Activated CD8-positive, alpha-beta memory T cell treated with anti-CD3 and anti-CD28 coated beads, Interleukin-2, amount 10 ng/mL, durations not matched to agents 7 days and 5 days (primary cell): Measurements from ENCODE around the gene DUOX2. TPM values are rescaled to one million over a fixed set of nuclear protein-coding genes. Genes with fewer than 3 reads are reported as not detected.
A peak's percentile ranks its signal among the peaks of the same experiment; 100 is the strongest.

ENCODE experiments used
- ATAC-seq: fragments of 150-1000 bp; cut with Tn5 transposase; one replicate; pipeline ENCODE4 v1.10.0; 2021; ENCODE audit warnings: moderate library complexity
- CTCF ChIA-PET: fragments of 350-600 bp; sonication (Branson Sonifier 250); formaldehyde crosslinking; loops from one replicate; lab custom pipeline; 2021; ENCODE audit warnings: antibody characterized with exemption; lab: Charles Lee
- DNase-seq: peaks from one replicate; pipeline ENCODE4 v3.0.0-alpha.2; 2020
- H3K27ac Mint-ChIP-seq: one replicate; pipeline ENCODE4 v1.8.0; 2021; ENCODE audit warnings: mild to moderate bottlenecking, mixed read lengths
- H3K27me3 Mint-ChIP-seq: one replicate; pipeline ENCODE4 v1.8.0; 2021; ENCODE audit warnings: mixed read lengths
- H3K36me3 Mint-ChIP-seq: one replicate; pipeline ENCODE4 v1.8.0; 2021; ENCODE audit warnings: mild to moderate bottlenecking, mixed read lengths
- H3K4me1 Mint-ChIP-seq: one replicate; pipeline ENCODE4 v1.8.0; 2021; ENCODE audit warnings: mixed read lengths
- H3K4me3 Mint-ChIP-seq: one replicate; pipeline ENCODE4 v1.8.0; 2021; ENCODE audit warnings: mild to moderate bottlenecking, moderate library complexity, mixed read lengths
- H3K9me3 Mint-ChIP-seq: one replicate; pipeline ENCODE4 v1.8.0; 2022; ENCODE audit warnings: low read depth, mixed read lengths
- total RNA-seq, 2 experiments: library from RNA; stranded (reverse); gene quantifications; one replicate each; pipeline ENCODE4 v1.2.3, GENCODE V29; 2021

The DUOX2 gene
- total RNA-seq: not detected

DNA sequence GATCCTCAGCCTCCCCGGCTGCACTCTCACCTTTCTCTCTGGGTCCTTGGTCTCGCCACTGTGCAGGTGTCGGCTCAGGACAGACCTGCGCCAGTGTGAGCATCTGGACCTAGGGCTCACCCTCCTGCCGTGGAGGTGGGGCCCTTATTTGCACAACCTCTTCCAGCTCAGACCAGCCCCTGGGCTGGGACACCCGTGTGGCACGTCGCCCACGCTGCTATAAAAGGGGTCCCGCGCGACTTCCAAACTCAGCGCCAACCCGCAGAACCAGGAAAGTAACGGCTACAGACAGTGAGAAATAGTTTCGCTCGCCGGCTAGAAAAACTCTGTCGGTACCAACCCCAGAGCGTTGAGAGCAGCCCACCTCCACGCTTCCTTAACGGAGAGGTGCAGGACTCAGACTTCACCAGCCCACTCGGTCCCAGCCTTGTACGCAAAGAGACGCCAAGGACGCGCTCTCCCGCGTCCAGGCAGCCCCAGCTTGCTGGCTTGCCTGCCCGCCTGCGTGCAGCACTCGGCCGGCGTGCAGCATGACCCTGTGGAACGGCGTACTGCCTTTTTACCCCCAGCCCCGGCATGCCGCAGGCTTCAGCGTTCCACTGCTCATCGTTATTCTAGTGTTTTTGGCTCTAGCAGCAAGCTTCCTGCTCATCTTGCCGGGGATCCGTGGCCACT lies at the start of gene DUOX2, which contains the start of gene DUOXA2:
Gene DUOX2 (minus strand): TSS at position 97 of the 675 bp plus-strand sequence. CDS start 761 bp downstream, outside the sequence.
Gene DUOXA2 (plus strand): TSS at position 251 of the 675 bp plus-strand sequence. CDS start 280 bp downstream, at position 531.
- no peak within 1 kb of the TSS for H3K27ac Mint-ChIP-seq
- no peaks in the 10 kb centered on the region for H3K9me3 Mint-ChIP-seq
- ATAC-seq (no peak), DNase-seq (no peak)
- CTCF ChIA-PET: interaction anchor here (1.2 kb wide), 1 partner anchor 17 kb away, joined by 3 read pairs; no protein-coding TSS in a partner anchor
- H3K27me3 Mint-ChIP-seq: peaks cover 83% of the 10 kb centered on the region
- peaks cover 32% of the 10 kb centered on the region for H3K4me1 Mint-ChIP-seq
- no peak within 1 kb of the TSS for H3K4me3 Mint-ChIP-seq
- no peaks in the 10 kb centered on the region for H3K36me3 Mint-ChIP-seq

DNA sequence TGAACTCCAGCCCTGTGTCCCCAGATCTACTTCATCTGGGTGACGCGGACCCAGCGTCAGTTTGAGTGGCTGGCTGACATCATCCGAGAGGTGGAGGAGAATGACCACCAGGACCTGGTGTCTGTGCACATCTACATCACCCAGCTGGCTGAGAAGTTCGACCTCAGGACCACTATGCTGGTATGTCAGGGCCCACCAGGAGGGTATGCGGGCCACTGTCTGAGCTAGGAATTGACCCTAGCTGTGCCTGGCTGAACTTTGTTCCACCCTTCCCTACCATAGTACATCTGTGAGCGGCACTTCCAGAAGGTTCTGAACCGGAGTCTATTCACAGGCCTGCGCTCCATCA lies 49.5 kb upstream of the DUOX2 start:
- H3K27ac Mint-ChIP-seq: no peak overlapping the region
- DNase-seq (no peak), ATAC-seq (no peak)
- no peaks in the 10 kb centered on the region for H3K27me3 Mint-ChIP-seq
- no peak overlapping the region for H3K4me3 Mint-ChIP-seq
- no peaks in the 10 kb centered on the region for H3K36me3 Mint-ChIP-seq
- H3K4me1 Mint-ChIP-seq: peaks cover 15% of the 10 kb centered on the region
- CTCF ChIA-PET: interaction anchor here (0.7 to 12.6 kb wide), 28 partner anchors 8 to 474 kb away, joined by 3 to 258 read pairs (median 4); a partner anchor contains a TSS
- H3K9me3 Mint-ChIP-seq: no peaks in the 10 kb centered on the region

DNA sequence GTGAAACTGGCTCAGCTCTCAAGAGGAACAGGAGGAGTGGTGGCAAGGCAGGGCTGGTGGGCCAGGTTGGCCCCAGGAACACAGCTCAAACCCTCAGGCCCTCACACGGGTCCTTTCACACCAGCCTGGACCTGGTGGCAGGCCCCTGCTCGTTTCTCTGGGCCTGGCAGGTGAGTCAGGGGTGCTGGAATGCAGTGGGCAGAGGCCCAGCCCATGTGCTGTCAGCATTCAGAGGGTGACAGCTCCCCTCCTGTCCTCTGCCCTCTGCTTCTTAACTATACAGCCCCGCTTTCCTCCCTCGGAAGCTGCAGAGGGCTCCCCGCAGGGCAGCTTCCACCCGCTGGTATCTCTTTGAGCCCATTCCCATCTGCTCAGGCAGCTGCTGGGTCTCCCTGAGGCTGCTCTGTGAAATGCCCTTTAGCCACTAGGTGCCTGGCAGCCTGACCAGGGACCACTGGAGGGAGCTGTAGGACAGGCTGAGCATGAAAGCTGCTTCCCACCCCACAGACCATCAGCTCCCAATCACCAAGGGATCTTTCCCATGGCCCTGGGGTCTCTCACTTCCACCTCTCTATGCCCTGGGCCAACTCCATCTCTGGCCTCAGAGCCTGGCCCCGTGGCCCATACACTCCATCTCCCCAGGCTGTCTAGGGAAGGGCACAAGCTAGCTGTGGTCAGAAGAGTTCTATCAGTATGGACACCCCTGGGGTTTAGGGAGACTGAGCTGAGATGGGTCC lies 49.0 kb upstream of the DUOX2 start:
- H3K4me3 Mint-ChIP-seq: no peak overlapping the region

DNA sequence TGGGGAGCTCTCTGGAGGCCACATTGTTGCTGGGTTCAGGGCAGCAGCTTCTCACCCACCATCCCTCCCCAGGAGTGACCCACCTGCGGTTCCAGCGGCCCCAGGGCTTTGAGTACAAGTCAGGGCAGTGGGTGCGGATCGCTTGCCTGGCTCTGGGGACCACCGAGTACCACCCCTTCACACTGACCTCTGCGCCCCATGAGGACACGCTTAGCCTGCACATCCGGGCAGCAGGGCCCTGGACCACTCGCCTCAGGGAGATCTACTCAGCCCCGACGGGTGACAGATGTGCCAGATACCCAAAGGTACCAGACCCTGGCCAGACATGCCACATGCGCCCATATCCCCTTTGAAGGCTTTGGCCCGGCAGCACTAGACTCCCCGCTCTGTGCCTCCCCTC lies 47.7 kb upstream of the DUOX2 start:
- ATAC-seq: no peak
- no peaks in the 10 kb centered on the region for H3K36me3 Mint-ChIP-seq

More for the DNA sequence above, 49.0 kb upstream of the DUOX2 start:
- no peaks in the 10 kb centered on the region for H3K27me3 Mint-ChIP-seq
- no peak overlapping the region for H3K27ac Mint-ChIP-seq
- DNase-seq (peak; percentile 79), ATAC-seq (peak; percentile 44)
- H3K4me1 Mint-ChIP-seq: peaks cover 18% of the 10 kb centered on the region
- H3K9me3 Mint-ChIP-seq: no peaks in the 10 kb centered on the region
- H3K36me3 Mint-ChIP-seq: no peaks in the 10 kb centered on the region
- CTCF ChIA-PET: interaction anchor here (0.7 to 12.6 kb wide), 30 partner anchors 8 to 474 kb away, joined by 3 to 258 read pairs (median 4); a partner anchor contains a TSS

DNA sequence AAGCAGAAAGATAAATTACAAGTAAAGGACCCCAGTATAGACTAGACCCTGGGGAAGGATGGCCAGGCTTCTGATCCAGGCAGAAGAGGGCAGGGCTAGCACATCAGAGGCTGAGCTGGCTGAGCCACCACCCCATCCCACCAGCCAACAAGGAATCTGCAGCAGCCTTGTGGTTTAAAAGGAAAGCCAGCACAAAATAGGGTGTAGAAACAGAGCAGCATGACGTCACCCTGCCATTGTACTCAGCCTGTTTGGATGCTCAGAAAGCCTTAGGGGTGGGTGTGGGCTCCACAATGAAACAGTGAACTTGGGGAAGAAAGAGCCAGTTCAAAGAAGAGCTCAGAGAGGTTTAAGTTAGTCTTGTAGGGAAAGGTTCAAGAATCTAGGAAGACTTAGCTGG lies 44.0 kb upstream of the DUOX2 start:
- ATAC-seq: peak; percentile 31
- peaks cover 8% of the 10 kb centered on the region for H3K4me1 Mint-ChIP-seq
- DNase-seq: no peak
- H3K27ac Mint-ChIP-seq: no peak overlapping the region
- no peak overlapping the region for H3K4me3 Mint-ChIP-seq
- no peaks in the 10 kb centered on the region for H3K36me3 Mint-ChIP-seq
- CTCF ChIA-PET: interaction anchor here (0.5 to 1.6 kb wide), 5 partner anchors 20 to 423 kb away, joined by 3 to 6 read pairs (median 4); no protein-coding TSS in a partner anchor
- H3K9me3 Mint-ChIP-seq: no peaks in the 10 kb centered on the region
- H3K27me3 Mint-ChIP-seq: no peaks in the 10 kb centered on the region

More for the DNA sequence above, 47.7 kb upstream of the DUOX2 start:
- Mint-ChIP-seq H3K9me3 (no peaks in the 10 kb centered on the region), H3K27me3 (no peaks in the 10 kb centered on the region), H3K4me1 (peaks cover 21% of the 10 kb centered on the region), H3K4me3 (no peak overlapping the region), H3K27ac (no peak overlapping the region)
- no peak for DNase-seq
- CTCF ChIA-PET: interaction anchor here (1.5 to 12.6 kb wide), 3 partner anchors 43 to 237 kb away, joined by 6 to 258 read pairs (median 34); no protein-coding TSS in a partner anchor

DNA sequence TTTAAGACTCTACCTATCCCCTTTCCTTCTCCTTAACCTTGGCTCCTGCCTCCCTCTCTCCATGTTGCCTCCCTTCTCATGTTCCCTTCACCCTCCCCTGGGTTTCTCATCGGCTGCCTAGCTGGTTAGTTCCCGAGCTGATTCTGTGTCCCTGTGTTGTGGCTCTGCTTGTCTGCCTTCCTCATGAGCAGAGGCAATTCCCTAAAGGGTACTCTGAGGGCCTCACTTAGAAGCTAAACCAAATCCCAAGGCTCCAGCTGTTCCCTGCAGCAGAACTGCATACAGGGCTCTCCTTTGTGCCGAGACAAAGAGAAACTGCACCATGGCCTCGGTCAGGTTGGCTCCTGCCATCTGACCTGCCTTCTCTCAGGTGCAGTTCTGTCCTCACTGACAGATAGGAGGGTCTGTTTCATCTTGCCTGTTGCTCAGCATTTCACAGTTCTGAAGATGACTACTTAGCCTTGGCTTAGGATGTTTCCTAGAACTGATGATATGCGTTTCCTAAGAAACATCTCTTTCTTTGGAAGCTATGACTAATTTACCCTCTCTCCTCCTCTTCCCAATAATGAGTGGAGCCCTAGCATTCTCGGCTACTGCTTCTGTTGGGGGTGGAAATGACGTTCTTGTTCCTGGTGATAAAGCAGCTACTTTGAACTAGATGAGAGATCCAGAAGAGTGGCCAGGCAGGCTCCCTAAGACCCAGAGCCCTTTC lies 42.9 kb upstream of the DUOX2 start:
- CTCF ChIA-PET: interaction anchor here (0.9 kb wide), 1 partner anchor 273 kb away, joined by 3 read pairs; no protein-coding TSS in a partner anchor
- Mint-ChIP-seq H3K27ac (no peak overlapping the region), H3K4me1 (peaks cover 8% of the 10 kb centered on the region), H3K4me3 (no peak overlapping the region), H3K27me3 (no peaks in the 10 kb centered on the region), H3K9me3 (no peaks in the 10 kb centered on the region), H3K36me3 (no peaks in the 10 kb centered on the region)
- DNase-seq (no peak), ATAC-seq (no peak)

DNA sequence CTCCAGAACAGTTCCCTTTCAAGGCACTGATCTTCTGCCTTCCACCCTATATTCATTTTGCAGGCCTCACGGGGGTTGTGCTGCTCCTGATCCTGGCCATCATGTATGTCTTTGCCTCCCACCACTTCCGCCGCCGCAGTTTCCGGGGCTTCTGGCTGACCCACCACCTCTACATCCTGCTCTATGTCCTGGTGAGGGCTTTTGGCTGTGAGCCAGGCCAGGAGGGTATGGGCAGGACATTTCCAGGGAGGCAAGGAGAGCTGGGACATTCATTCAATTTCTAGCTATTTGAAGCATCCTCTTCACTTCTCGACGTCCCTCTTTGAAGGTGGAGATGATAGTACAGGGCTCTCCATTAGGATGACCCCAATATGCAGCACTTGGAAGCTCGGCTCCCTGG lies 41.8 kb upstream of the DUOX2 start:
- no peaks in the 10 kb centered on the region for H3K27me3 Mint-ChIP-seq
- CTCF ChIA-PET: interaction anchor here (0.8 to 1.2 kb wide), 3 partner anchors 8 to 274 kb away, joined by 3 read pairs; no protein-coding TSS in a partner anchor
- DNase-seq (no peak), ATAC-seq (no peak)
- no peaks in the 10 kb centered on the region for H3K36me3 Mint-ChIP-seq
- no peak overlapping the region for H3K27ac Mint-ChIP-seq
- H3K4me3 Mint-ChIP-seq: no peak overlapping the region
- peaks cover 8% of the 10 kb centered on the region for H3K4me1 Mint-ChIP-seq
- no peaks in the 10 kb centered on the region for H3K9me3 Mint-ChIP-seq

DNA sequence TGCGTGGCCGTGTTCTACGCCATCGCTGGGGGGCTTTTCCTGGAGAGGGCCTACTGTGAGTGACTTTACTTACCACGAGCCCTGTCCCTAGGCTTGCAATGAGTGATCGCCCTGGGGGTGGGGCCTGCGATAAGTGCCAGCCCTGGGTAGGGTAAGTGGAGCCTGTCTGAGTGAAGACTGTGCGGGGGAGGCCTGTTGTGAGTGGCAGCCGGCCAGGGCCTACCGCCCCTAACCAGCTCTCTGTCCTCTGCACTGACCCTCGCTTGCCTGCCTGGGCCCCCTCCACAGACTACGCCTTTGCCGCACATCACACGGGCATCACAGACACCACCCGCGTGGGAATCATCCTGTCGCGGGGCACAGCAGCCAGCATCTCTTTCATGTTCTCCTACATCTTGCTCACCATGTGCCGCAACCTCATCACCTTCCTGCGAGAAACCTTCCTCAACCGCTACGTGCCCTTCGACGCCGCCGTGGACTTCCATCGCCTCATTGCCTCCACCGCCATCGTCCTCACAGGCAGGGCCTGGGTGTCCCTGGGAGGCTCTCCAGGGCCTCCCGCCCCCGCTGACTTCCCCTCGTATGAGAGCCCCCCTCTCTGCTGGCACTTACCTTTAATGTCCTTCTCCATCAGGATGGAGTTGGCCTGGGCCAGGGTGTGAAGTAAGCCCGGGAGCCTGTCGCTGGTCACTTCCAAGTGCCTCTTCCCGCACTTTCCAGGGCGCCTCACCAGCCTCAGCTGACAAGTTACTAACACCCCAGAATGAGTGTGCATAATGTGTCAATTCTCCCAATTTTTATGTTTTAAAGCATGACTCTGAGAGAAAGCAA lies 38.2 kb upstream of the DUOX2 start:
- CTCF ChIA-PET: no interaction called here
- no peaks in the 10 kb centered on the region for H3K36me3 Mint-ChIP-seq
- H3K4me1 Mint-ChIP-seq: peaks cover 1% of the 10 kb centered on the region
- ATAC-seq: no peak
- H3K9me3 Mint-ChIP-seq: no peaks in the 10 kb centered on the region
- no peak for DNase-seq
- no peak overlapping the region for H3K4me3 Mint-ChIP-seq
- H3K27me3 Mint-ChIP-seq: no peaks in the 10 kb centered on the region
- no peak overlapping the region for H3K27ac Mint-ChIP-seq

DNA sequence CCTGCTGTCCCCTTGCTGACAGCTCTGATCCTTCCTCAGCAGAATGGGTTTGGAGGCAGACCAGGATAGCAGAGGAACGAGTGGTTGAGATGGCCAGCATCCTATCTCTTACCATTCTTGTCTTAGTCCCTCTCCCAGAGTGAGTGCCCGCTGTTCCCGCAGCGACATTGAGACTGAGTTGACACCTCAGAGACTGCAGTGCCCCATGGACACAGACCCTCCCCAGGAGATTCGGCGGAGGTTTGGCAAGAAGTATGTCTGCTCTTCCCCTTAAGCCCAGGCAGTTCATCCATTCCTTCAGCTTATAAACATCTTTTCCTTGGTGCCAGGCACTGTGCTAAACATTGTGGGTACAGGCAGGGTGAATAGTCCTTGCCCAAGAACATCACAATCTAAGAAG lies 37.0 kb upstream of the DUOX2 start:
- no peak for ATAC-seq

DNA sequence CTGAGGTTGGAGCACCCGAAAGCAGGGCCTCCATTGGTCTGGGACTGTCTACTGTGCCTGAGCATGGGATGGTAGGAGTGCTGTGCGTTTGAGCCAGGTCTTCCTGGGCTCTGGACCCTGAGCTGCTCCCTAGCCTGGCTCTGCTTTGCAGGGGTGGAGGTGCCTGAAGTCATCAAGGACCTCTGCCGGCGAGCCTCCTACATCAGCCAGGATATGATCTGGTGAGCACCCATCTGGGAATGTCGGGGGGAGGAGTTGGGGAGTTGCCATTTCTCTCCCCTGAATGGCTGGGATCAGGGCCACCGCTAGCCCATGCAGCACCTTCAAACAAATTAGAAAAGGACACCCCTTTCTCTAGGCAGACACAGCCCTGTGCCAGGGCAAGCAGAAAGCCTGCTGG lies 36.5 kb upstream of the DUOX2 start:
- no peak for DNase-seq
- H3K36me3 Mint-ChIP-seq: no peaks in the 10 kb centered on the region

More for the DNA sequence above, 37.0 kb upstream of the DUOX2 start:
- DNase-seq: no peak
- Mint-ChIP-seq H3K36me3 (no peaks in the 10 kb centered on the region), H3K27ac (no peak overlapping the region), H3K4me1 (no peaks in the 10 kb centered on the region), H3K27me3 (no peaks in the 10 kb centered on the region), H3K4me3 (no peak overlapping the region), H3K9me3 (no peaks in the 10 kb centered on the region)
- CTCF ChIA-PET: no interaction called here

DNA sequence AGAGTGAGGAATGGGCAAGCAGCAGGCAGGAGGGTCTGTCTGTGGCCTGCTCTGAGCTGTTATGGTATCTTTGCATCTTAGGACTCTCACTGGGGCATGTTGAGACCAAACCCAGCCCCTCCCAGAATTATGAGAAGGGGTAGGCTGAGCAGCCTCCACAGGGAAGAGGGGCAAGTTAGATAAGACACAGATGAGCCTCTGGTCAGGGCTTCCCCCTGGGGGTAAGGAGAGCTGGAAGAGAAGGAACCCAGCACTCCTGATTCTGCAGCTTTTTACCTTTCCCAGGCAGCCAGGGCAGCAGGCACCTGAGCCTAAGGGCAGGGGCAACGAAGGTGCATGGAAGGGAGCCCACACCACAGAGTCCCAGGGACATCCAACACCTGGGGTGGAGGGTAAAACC lies 35.1 kb upstream of the DUOX2 start:
- CTCF ChIA-PET: interaction anchor here (0.8 to 1.7 kb wide), 2 partner anchors 11 to 14 kb away, joined by 3 to 8 read pairs; no protein-coding TSS in a partner anchor
- DNase-seq: no peak
- Mint-ChIP-seq H3K4me3 (no peak overlapping the region), H3K9me3 (no peaks in the 10 kb centered on the region), H3K4me1 (no peaks in the 10 kb centered on the region), H3K36me3 (no peaks in the 10 kb centered on the region), H3K27me3 (no peaks in the 10 kb centered on the region), H3K27ac (no peak overlapping the region)
- no peak for ATAC-seq

More for the DNA sequence above, 36.5 kb upstream of the DUOX2 start:
- Mint-ChIP-seq H3K27me3 (no peaks in the 10 kb centered on the region), H3K27ac (no peak overlapping the region), H3K9me3 (no peaks in the 10 kb centered on the region), H3K4me3 (no peak overlapping the region), H3K4me1 (no peaks in the 10 kb centered on the region)
- CTCF ChIA-PET: interaction anchor here (1.7 kb wide), 1 partner anchor 12 kb away, joined by 8 read pairs; no protein-coding TSS in a partner anchor
- no peak for ATAC-seq
